Measurements from ENCODE around the gene TSSK2. TPM values are rescaled to one million over a fixed set of nuclear protein-coding genes. Genes with fewer than 3 reads are reported as not detected.

The TSSK2 gene
- total RNA-seq, 4 donors from 2014 or later = not detected

DNA sequence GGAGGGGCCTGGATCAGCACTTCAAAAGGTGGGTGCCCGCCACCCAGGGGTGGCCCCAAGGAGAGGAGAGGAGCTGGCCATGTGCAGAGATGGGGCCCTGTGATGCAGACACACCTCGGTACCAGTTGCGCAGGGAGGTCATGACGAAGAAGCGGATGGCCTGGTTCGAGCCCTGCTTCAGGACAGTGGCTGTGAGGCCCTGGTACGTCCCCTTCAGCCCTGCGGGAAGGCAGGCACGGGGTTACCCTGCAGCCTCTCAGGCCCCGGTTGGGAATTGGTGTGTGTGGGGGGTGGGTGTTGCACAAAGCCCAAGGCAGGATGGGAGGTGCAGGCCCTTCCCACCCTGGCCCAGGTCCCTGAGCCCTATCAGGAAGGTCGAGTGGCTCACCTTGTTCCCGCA, 45.6 kb downstream of the TSSK2 start:
- no peak overlapping the region for H3K4me3 ChIP-seq (ENCODE audit: low read depth, poor library complexity, severe bottlenecking)
- WGBS, 2 donors = 70 to 73% methylated on average over 12 of the region's 12 CpGs
- intact Hi-C loops (cut with DNase I; ENCODE audit: low total_unique reads) = no loop called here
- no peak for TF ChIP-seq POLR2A (IDR thresholded peaks at IDR 0.05)
- TF ChIP-seq, protein P1, sequence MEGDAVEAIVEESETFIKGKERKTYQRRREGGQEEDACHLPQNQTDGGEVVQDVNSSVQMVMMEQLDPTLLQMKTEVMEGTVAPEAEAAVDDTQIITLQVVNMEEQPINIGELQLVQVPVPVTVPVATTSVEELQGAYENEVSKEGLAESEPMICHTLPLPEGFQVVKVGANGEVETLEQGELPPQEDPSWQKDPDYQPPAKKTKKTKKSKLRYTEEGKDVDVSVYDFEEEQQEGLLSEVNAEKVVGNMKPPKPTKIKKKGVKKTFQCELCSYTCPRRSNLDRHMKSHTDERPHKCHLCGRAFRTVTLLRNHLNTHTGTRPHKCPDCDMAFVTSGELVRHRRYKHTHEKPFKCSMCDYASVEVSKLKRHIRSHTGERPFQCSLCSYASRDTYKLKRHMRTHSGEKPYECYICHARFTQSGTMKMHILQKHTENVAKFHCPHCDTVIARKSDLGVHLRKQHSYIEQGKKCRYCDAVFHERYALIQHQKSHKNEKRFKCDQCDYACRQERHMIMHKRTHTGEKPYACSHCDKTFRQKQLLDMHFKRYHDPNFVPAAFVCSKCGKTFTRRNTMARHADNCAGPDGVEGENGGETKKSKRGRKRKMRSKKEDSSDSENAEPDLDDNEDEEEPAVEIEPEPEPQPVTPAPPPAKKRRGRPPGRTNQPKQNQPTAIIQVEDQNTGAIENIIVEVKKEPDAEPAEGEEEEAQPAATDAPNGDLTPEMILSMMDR (IDR thresholded peaks at IDR 0.05) = no peak
- no peak for DNase-seq (ENCODE audit: low spot score in 2 of 2)

DNA sequence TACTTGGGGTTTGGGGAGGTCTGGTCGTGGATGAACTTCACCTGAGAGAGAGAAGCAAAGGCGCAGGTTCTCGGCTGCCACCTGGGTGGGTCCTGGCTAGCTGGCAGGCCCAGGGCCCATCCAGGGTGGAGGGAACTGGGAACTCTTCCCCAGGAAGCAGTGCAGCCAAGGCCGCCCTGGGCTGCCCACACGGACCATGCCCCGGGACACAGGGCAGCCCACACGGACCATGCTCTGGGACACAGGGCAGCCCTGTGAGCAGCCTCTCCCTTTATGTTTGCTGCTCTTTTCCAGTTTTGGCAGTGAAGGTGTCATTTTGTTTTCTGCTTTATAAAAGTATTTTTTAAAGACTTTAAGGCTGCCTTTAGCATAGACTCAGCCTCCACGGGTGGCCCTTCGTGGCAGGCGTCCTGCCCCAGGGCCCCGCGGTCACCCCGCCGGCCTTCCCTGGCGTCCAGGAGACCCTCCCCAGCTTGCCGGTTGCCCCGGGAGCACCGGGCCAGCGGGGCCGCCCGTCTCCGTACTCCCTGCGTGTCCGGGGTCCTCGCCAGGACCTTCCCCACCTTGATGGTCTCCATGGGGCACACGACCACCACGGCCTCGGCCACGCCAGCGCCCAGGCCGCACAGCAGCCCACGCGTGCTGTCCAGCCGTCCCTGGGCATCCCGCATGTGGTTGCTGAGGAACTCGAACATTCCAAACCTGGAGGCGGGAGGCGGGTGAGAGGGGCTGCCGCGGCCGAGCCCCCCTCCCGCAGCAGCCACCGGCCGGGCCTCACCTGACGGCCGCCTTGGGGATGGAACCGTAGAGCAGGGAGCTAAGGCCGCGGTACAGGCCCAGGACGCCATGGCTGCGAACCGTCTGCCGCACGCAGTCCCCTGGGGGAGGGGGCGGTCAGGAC, 46.3 kb downstream of the TSSK2 start:
- TF ChIP-seq, protein P1 (IDR thresholded peaks at IDR 0.05) = no peak
- no peak for TF ChIP-seq POLR2A (IDR thresholded peaks at IDR 0.05)
- peak overlapping the region; percentile 84 for H3K4me3 ChIP-seq (ENCODE audit: low read depth, poor library complexity, severe bottlenecking)
- WGBS, 2 donors = 19 to 29% methylated on average over 34 to 51 of the region's 55 CpGs
- intact Hi-C loops (cut with DNase I; ENCODE audit: low total_unique reads) = no loop called here
- no peak for DNase-seq (ENCODE audit: low spot score in 2 of 2)

DNA sequence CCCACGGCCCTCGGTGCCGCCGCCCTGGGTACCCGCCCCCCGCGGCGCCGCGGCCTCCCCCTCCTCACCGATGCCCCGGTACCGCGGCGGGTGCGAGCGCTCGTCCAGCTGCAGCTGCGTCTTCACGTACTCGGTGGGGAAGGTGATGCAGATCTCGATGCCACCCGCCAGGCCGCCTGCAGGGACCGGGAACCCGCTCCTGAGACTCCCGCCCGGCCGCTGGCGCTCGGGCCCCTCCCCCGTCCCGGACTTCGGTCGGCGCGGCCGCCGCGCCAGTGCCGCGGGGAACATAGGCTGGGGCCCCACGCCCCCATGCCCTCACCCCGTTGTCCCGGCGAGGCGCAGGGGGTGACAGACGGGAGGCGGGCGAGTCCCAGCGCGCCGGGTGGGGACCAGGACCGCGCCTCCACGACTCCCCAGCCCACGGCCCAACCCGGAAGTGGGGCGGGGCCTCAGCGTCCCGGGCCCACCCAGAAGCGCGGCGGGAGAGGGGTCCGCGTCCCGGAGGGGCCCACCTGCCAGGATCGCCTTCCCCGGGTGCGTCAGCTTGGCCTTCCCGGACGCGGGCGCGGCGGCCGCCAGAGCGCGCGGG, 47.1 kb downstream of the TSSK2 start:
- intact Hi-C loops (cut with DNase I; ENCODE audit: low total_unique reads) = no loop called here
- DNase-seq (ENCODE audit: low spot score in 2 of 2) = no peak
- H3K4me3 ChIP-seq (ENCODE audit: low read depth, poor library complexity, severe bottlenecking) = peak overlapping the region; percentile 84
- TF ChIP-seq, protein P1 (IDR thresholded peaks at IDR 0.05) = no peak
- TF ChIP-seq POLR2A (IDR thresholded peaks at IDR 0.05) = no peak
- 1% methylated on average over 57 of the region's 80 CpGs; no CpG with 5 or more reads in 1 of the 2 donors for WGBS, 2 donors

DNA sequence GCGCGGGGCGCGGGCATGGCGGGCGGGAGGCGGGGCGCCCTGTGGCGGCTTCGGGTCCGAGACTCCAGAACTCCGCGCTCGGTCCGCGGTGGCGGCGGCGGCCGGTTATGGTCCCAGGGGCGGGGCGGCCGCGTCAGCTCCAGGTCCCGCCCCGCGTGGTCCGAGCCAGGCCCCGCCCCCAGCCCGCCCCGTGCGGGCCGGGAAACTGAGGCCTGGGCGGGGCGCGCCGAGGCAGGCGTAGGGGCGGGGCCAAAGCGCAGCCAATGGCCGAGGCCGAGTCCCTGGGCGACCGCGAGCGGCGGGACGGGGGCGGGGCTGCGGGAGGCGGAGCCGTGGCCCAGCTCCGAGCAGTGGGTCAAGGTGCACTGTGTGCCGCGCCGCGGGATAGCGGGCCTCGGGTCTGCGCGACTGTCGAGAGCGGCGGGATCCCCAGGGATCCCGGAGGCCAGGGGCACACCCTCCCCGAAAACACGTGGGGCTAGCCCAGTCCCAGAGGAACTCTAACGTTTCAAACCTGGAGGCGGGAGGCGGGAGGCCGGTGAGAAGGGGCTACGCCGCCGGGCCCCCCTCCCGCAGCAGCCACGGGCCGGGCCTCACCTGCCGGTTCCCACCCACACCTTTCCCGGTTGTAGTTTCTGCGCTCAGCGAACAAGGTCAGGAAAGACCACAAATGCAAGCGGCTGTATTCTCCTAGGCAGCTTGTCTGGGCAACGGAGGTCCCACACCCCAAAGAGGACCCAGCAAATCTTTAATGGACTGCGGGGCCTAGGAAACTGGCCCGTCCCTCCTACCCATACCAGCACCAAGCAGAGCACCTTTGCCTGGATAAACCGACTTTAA, 47.8 kb downstream of the TSSK2 start, which contains the start of gene SLC25A1:
Gene SLC25A1, minus strand, starts transcription at position 80 of the 840 bp plus-strand sequence. Its CDS starts 63 bp downstream, at position 17.
- peak; percentile 83 to 97 for DNase-seq (ENCODE audit: low spot score in 2 of 2)
- TF ChIP-seq, protein P1 (IDR thresholded peaks at IDR 0.05) = no peak
- no peak for TF ChIP-seq POLR2A (IDR thresholded peaks at IDR 0.05)
- H3K4me3 ChIP-seq (ENCODE audit: low read depth, poor library complexity, severe bottlenecking) = peak within 1 kb of the TSS; percentile 84
- intact Hi-C loops (cut with DNase I; ENCODE audit: low total_unique reads) = no loop called here
- WGBS, 2 donors = 1% methylated on average over 38 to 46 of the region's 86 CpGs

DNA sequence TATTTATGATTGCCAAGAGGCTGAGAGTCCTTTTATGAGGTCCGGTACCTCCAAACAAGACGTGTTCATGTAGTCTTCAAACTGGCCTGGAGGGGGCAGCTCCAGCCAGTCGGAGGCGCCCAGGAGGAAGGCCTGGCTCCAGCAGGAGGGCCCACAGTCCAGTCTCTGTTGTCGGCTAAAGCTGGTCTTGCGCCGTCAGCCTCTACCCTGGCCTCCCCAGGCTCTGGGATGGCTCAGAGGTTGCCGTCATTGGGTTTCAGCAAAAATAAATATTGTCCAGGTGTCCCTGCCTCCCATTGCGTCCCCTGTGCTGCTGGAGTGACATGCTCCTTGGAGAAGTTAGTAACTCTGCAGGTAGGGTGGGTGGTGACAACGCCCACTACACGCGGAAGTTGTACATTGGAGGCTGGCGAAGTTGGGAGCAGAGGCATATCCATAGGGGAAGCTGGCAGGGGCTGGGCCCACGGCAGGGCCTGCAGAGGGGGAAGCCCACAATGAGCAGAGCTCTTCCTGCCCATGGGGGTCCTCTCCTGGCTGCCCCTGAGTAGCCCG, 48.5 kb downstream of the TSSK2 start:
- TF ChIP-seq, protein P1 (IDR thresholded peaks at IDR 0.05) = no peak
- TF ChIP-seq POLR2A (IDR thresholded peaks at IDR 0.05) = no peak
- DNase-seq (ENCODE audit: low spot score in 2 of 2) = peak in 1 of 2 donors; percentile 57
- no peak overlapping the region for H3K4me3 ChIP-seq (ENCODE audit: low read depth, poor library complexity, severe bottlenecking)
- intact Hi-C loops (cut with DNase I; ENCODE audit: low total_unique reads) = no loop called here
- 39 to 41% methylated on average over 13 to 15 of the region's 15 CpGs for WGBS, 2 donors
